Measurements from ENCODE around the gene ADD3. TPM values are rescaled to one million over a fixed set of nuclear protein-coding genes. Genes with fewer than 3 reads are reported as not detected.

The ADD3 gene
- total and polyA plus RNA-seq, 10 of the 15 experiments (the other 5 are each of a cell fraction or from before 2014, with no cell fraction given), result 27.3 to 129 (median 67.8) TPM

GRCh38 chr10:109973326-109973829, 34.4 kb upstream of the ADD3 start (continued):
- TF ChIP-seq KLF5 (IDR thresholded peaks at IDR 0.05; ENCODE audit: partially characterized antibody) (no peak), TCF3 (IDR thresholded peaks at IDR 0.05; ENCODE audit: borderline replicate concordance, insufficient read depth, low read depth, low read length) (no peak), EGR1 (IDR thresholded peaks at IDR 0.05; ENCODE audit: borderline replicate concordance in 1 of 2, low read depth in 2 of 2, low read length in 2 of 2) (no peak)

GRCh38 chr10:109974504-109975191, 33.1 kb upstream of the ADD3 start:
- ChIA-PET CTCF (interaction anchor here (1.9 to 7.4 kb wide), 2 partner anchors 62 to 91 kb away, joined by 7 to 77 read pairs; no protein-coding TSS in a partner anchor), SMC1A (ENCODE audit: uncharacterized antibody, unreplicated experiment) (interaction anchor here (0.7 to 1.0 kb wide), 2 partner anchors 36 to 78 kb away, joined by 3 read pairs; no protein-coding TSS in a partner anchor), RAD21 (ENCODE audit: unreplicated experiment) (interaction anchor here (0.7 to 2.3 kb wide), 5 partner anchors 14 to 1099 kb away, joined by 3 to 14 read pairs (median 4); no protein-coding TSS in a partner anchor), POLR2A (interaction anchor here (0.6 to 0.7 kb wide), 2 partner anchors 17 to 62 kb away, joined by 5 to 8 read pairs; no protein-coding TSS in a partner anchor)
- Histone ChIP-seq H3K9me3 (replicated peaks; ENCODE audit: control insufficient read depth, insufficient read depth, low read length) (no peaks in the 10 kb centered on the region), H3K79me2 (ENCODE audit: control insufficient read depth, insufficient read depth, low read length) (no peaks in the 10 kb centered on the region), H3K27me3 (replicated peaks in 1 of 2; ENCODE audit: control insufficient read depth in 2 of 2, insufficient read depth in 2 of 2, low read length in 1 of 2) (peaks cover 2 to 3% of the 10 kb centered on the region in 2 experiments; a peak in 3 of 4 replicates), H3K9ac (ENCODE audit: control insufficient read depth, insufficient read depth, low read length) (no peak overlapping the region), H3K27ac (ENCODE audit: control insufficient read depth, insufficient read depth) (no peak overlapping the region), H3K36me3 (ENCODE audit: control insufficient read depth in 2 of 2, insufficient read depth in 2 of 2, low read length in 1 of 2) (no peaks in the 10 kb centered on the region), H4K20me1 (ENCODE audit: control insufficient read depth, insufficient read depth) (no peaks in the 10 kb centered on the region), H3K4me1 (ENCODE audit: control insufficient read depth, insufficient read depth, low read length) (no peaks in the 10 kb centered on the region), H3K4me2 (ENCODE audit: control insufficient read depth, insufficient read depth) (no peak overlapping the region), H2AFZ (ENCODE audit: control insufficient read depth, low read depth, low read length) (no peak overlapping the region), H3K4me3 (no peak overlapping the region)
- FAIRE-seq (no peak), DNase-seq (ENCODE audit: low read depth, low spot score) (no peak), ATAC-seq (no peak)
- in situ Hi-C loops (cut with MboI) (no loop called here), intact Hi-C loops (cut with micrococcal nuclease; ENCODE audit: unreplicated experiment) (loop anchor here (5.0 kb wide), 1 partner anchor 38 kb away; no protein-coding TSS in a partner anchor)
- BruUV-seq (replicated peaks), result no TSS peak
- 64% methylated on average over 9 of the region's 9 CpGs for WGBS (ENCODE audit: insufficient coverage, insufficient replicate concordance, low lambda C conversion rate, missing lambda C conversion rate)
- TF ChIP-seq TAF1 (IDR thresholded peaks at IDR 0.05; ENCODE audit: borderline replicate concordance, low read depth, low read length) (no peak), ZNF207 (IDR thresholded peaks at IDR 0.05; ENCODE audit: borderline replicate concordance) (no peak), ZNF24 (IDR thresholded peaks at IDR 0.05) (no peak), FOS (IDR thresholded peaks at IDR 0.05; ENCODE audit: borderline replicate concordance, extremely low read depth, insufficient read length) (no peak), TCF12 (IDR thresholded peaks at IDR 0.05; ENCODE audit: low read depth, low read length) (no peak), TCF3 (IDR thresholded peaks at IDR 0.05; ENCODE audit: borderline replicate concordance, insufficient read depth, low read depth, low read length) (no peak), ETV6 (conservative IDR thresholded peaks at IDR 0.05 in 1 of 2, IDR thresholded peaks at IDR 0.05 in 1 of 2; ENCODE audit: borderline replicate concordance in 1 of 2, low read depth in 1 of 2) (no peak), CBX5 (IDR thresholded peaks at IDR 0.05; ENCODE audit: low read depth) (no peak), SIX5 (IDR thresholded peaks at IDR 0.05; ENCODE audit: low read depth, low read length, severe bottlenecking) (no peak), NFXL1 (IDR thresholded peaks at IDR 0.05; ENCODE audit: borderline replicate concordance) (no peak), ZNF592 (IDR thresholded peaks at IDR 0.05) (no peak)

Measured in GM12878 (cell line).